Measurements from ENCODE around the gene SUN5. TPM values are rescaled to one million over a fixed set of nuclear protein-coding genes. Genes with fewer than 3 reads are reported as not detected.

The SUN5 gene
- total RNA-seq, 1 experiment from 2014 or later = not detected

- in situ Hi-C loops (cut with HindIII; ENCODE audit: low pct_unique_long_range_greater_than_20kb, low sequenced_read_pairs) (no loop called here), intact Hi-C loops (cut with micrococcal nuclease; ENCODE audit: unreplicated experiment) (no loop called here)
- H3K4me1 ChIP-seq (ENCODE audit: control insufficient read depth, insufficient read depth, low read length) = no peaks in the 10 kb centered on the region
- TF ChIP-seq TCF7L2 (IDR thresholded peaks at IDR 0.05; ENCODE audit: low read depth, low read length) (no peak), POLR2AphosphoS5 (IDR thresholded peaks at IDR 0.05; ENCODE audit: low read depth, low read length) (no peak), REST (IDR thresholded peaks at IDR 0.05; ENCODE audit: insufficient read depth in 1 of 2, low read depth in 2 of 2, low read length in 1 of 2) (no peak), SIN3A (IDR thresholded peaks at IDR 0.05; ENCODE audit: borderline replicate concordance, insufficient read depth, low read depth, low read length) (no peak)
- TF ChIP-seq, protein P1, sequence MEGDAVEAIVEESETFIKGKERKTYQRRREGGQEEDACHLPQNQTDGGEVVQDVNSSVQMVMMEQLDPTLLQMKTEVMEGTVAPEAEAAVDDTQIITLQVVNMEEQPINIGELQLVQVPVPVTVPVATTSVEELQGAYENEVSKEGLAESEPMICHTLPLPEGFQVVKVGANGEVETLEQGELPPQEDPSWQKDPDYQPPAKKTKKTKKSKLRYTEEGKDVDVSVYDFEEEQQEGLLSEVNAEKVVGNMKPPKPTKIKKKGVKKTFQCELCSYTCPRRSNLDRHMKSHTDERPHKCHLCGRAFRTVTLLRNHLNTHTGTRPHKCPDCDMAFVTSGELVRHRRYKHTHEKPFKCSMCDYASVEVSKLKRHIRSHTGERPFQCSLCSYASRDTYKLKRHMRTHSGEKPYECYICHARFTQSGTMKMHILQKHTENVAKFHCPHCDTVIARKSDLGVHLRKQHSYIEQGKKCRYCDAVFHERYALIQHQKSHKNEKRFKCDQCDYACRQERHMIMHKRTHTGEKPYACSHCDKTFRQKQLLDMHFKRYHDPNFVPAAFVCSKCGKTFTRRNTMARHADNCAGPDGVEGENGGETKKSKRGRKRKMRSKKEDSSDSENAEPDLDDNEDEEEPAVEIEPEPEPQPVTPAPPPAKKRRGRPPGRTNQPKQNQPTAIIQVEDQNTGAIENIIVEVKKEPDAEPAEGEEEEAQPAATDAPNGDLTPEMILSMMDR (IDR thresholded peaks at IDR 0.05) = no peak
- POLR2A ChIA-PET = no interaction called here
- ATAC-seq = no peak
- CTCF ChIA-PET = no interaction called here
- H3K27me3 ChIP-seq (ENCODE audit: control insufficient read depth, insufficient read depth, low read length) = peaks cover 6% of the 10 kb centered on the region; the same call in 1 of the 2 replicates
- no peak overlapping the region for H3K27ac ChIP-seq (ENCODE audit: low read length)
- H3K36me3 ChIP-seq (ENCODE audit: control insufficient read depth, insufficient read depth, low read length) = no peaks in the 10 kb centered on the region
- DNase-seq (ENCODE audit: low read depth, low spot score) = no peak
- no TSS peak for BruUV-seq (replicated peaks)
- H3K9me3 ChIP-seq (ENCODE audit: control insufficient read depth, insufficient read depth, low read depth, low read length) = no peaks in the 10 kb centered on the region
- no peak overlapping the region for H3K4me3 ChIP-seq (ENCODE audit: low read depth in 2 of 2, low read length in 2 of 2)
These were observed 33.2 kb upstream of the SUN5 start for GRCh38 chr20:33037456-33037855.

DNA sequence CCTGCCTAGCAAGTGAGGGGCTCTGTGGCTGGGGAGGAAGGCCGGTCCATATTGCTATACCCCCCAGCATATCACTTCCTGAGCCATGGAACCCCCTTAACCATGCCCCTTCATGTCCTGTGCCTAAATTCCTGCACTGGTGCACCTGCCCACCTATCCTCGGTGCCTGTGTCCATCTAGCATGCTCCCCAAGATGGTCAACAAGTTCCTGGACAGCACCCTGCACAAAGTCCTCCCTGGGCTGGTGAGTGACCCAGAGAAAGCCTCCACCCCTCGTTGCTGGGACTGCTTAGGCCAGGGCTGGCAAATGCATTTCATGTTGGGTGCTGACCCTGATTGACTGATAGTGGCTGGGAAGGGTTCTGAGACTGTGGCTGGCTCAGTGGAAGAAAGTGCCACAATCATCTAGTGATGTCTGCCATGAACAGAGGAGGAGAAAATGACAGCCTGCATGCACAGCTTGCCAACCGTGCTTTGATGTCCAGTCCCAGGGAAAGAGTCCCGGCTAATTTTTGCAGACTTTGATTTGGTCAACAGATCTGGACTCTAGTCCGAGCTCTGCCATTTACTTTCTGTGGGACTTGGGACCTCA lies 30.8 kb upstream of the SUN5 start:
- ATAC-seq (no peak), DNase-seq (ENCODE audit: low read depth, low spot score) (no peak)
- TF ChIP-seq SIN3A (IDR thresholded peaks at IDR 0.05; ENCODE audit: borderline replicate concordance, insufficient read depth, low read depth, low read length) = no peak
- TF ChIP-seq REST (IDR thresholded peaks at IDR 0.05; ENCODE audit: insufficient read depth in 1 of 2, low read depth in 2 of 2, low read length in 1 of 2) = no peak
- H3K4me1 ChIP-seq (ENCODE audit: control insufficient read depth, insufficient read depth, low read length) = no peaks in the 10 kb centered on the region
- H3K36me3 ChIP-seq (ENCODE audit: control insufficient read depth, insufficient read depth, low read length) = no peaks in the 10 kb centered on the region
- in situ Hi-C loops (cut with HindIII; ENCODE audit: low pct_unique_long_range_greater_than_20kb, low sequenced_read_pairs) (no loop called here), intact Hi-C loops (cut with micrococcal nuclease; ENCODE audit: unreplicated experiment) (no loop called here)
- H3K9me3 ChIP-seq (ENCODE audit: control insufficient read depth, insufficient read depth, low read depth, low read length) = no peaks in the 10 kb centered on the region
- POLR2A ChIA-PET = no interaction called here
- no TSS peak for BruUV-seq (replicated peaks)
- H3K27ac ChIP-seq (ENCODE audit: low read length) = no peak overlapping the region
- peaks cover 6% of the 10 kb centered on the region; the same call in 1 of the 2 replicates for H3K27me3 ChIP-seq (ENCODE audit: control insufficient read depth, insufficient read depth, low read length)
- H3K4me3 ChIP-seq (ENCODE audit: low read depth in 2 of 2, low read length in 2 of 2) = no peak overlapping the region
- CTCF ChIA-PET = no interaction called here

Measured in Panc1 (cell line).